ENCODE measurements around the gene NTSR1.

NTSR1 gene

DNA sequence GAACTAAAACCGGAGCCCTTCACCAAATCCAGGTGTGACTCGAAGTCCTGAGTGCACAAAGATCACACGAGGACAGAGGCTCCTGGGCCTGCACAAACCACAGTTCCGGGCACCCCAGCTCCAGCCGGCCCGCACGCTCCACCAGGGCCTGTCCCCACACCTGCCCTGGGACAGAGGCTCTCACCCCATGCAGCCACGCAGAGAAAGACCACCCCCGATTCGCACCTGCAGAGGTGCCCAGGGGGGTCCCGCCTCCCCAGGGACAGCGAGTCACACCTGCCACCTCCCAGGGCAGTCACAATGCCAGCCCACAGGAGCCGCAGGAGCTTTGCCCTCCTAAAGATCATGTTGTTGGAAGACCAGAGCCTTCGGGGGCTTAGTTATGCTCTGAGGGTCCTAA, 62.3 kb downstream of the NTSR1 start:
- Histone ChIP-seq H3K27me3 (ENCODE audit: insufficient read depth, poor library complexity, severe bottlenecking) (peaks cover 5% of the 10 kb centered on the region), H3K9me3 (ENCODE audit: severe bottlenecking) (no peaks in the 10 kb centered on the region), H3K4me3 (ENCODE audit: severe bottlenecking) (no peak overlapping the region), H3K4me1 (ENCODE audit: insufficient read depth, poor library complexity, severe bottlenecking) (peaks cover 34% of the 10 kb centered on the region), H3K36me3 (ENCODE audit: low read depth) (no peaks in the 10 kb centered on the region), H3K27ac (ENCODE audit: poor library complexity, severe bottlenecking) (no peak overlapping the region)
- TF ChIP-seq, protein P1, sequence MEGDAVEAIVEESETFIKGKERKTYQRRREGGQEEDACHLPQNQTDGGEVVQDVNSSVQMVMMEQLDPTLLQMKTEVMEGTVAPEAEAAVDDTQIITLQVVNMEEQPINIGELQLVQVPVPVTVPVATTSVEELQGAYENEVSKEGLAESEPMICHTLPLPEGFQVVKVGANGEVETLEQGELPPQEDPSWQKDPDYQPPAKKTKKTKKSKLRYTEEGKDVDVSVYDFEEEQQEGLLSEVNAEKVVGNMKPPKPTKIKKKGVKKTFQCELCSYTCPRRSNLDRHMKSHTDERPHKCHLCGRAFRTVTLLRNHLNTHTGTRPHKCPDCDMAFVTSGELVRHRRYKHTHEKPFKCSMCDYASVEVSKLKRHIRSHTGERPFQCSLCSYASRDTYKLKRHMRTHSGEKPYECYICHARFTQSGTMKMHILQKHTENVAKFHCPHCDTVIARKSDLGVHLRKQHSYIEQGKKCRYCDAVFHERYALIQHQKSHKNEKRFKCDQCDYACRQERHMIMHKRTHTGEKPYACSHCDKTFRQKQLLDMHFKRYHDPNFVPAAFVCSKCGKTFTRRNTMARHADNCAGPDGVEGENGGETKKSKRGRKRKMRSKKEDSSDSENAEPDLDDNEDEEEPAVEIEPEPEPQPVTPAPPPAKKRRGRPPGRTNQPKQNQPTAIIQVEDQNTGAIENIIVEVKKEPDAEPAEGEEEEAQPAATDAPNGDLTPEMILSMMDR (IDR thresholded peaks at IDR 0.05; ENCODE audit: poor library complexity, severe bottlenecking): no peak
- DNase-seq (ENCODE audit: low spot score): no peak
- ATAC-seq (ENCODE audit: low read depth): no peak

- H3K27me3 ChIP-seq (ENCODE audit: insufficient read depth, poor library complexity, severe bottlenecking): peaks cover 5% of the 10 kb centered on the region
- peaks cover 39% of the 10 kb centered on the region for H3K4me1 ChIP-seq (ENCODE audit: insufficient read depth, poor library complexity, severe bottlenecking)
- H3K36me3 ChIP-seq (ENCODE audit: low read depth): no peaks in the 10 kb centered on the region
- no peaks in the 10 kb centered on the region for H3K9me3 ChIP-seq (ENCODE audit: severe bottlenecking)
- no peak overlapping the region for H3K4me3 ChIP-seq (ENCODE audit: severe bottlenecking)
- TF ChIP-seq, protein P1 (IDR thresholded peaks at IDR 0.05; ENCODE audit: poor library complexity, severe bottlenecking): no peak
- H3K27ac ChIP-seq (ENCODE audit: poor library complexity, severe bottlenecking): no peak overlapping the region
- DNase-seq (ENCODE audit: low spot score) (no peak), ATAC-seq (ENCODE audit: low read depth) (no peak)
Measured at GRCh38 chr20:62771396-62772102, 62.9 kb downstream of the NTSR1 start.

DNA sequence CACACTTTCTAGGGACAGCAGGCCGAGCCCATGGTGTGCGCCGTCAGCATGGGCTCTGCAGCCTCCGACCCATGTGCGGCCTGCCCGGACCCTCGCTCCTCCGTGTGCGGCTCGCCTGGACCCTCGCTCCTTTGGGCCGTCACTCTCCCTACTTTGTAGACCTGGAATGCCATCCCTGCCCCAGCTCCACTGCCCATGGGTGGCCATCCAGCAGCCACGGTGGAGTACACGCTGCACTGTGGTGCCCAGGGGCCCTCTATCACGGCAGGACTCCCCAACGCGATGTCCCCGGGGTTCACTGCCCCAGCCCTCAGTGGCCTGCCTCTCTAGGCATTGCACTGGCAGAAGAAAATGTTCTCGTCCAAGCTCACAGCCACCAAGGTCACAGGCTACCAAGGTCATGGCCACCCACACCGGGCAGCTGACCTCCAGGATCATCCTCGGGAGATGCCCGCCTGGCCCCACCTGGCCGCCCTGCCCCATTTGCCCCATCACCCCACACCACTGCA, 63.5 kb downstream of the NTSR1 start:
- no peak for DNase-seq (ENCODE audit: low spot score)
- Histone ChIP-seq H3K36me3 (ENCODE audit: low read depth) (no peaks in the 10 kb centered on the region), H3K4me3 (ENCODE audit: severe bottlenecking) (no peak overlapping the region), H3K27ac (ENCODE audit: poor library complexity, severe bottlenecking) (peak overlapping the region; percentile 40), H3K9me3 (ENCODE audit: severe bottlenecking) (no peaks in the 10 kb centered on the region), H3K4me1 (ENCODE audit: insufficient read depth, poor library complexity, severe bottlenecking) (peaks cover 34% of the 10 kb centered on the region), H3K27me3 (ENCODE audit: insufficient read depth, poor library complexity, severe bottlenecking) (no peaks in the 10 kb centered on the region)
- ATAC-seq (ENCODE audit: low read depth): no peak
- TF ChIP-seq, protein P1 (IDR thresholded peaks at IDR 0.05; ENCODE audit: poor library complexity, severe bottlenecking): no peak

DNA sequence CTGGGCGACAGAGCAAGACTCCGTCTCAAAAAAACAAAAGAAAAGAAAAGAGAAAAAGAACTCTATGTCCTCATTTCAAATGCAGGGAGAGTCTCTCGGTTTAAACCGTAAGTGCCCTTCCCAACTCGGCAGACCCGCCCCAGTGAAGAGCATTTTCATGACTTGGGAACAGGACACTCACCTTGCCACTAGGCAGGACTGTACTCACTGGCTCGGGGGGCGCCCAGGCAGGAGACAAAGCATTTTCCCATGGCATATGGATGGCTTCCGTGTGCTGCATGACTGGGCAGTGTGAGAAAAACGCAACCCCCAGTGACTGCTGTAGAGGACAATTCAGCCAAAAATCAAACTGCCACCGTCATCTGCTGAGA, 64.0 kb downstream of the NTSR1 start:
- Histone ChIP-seq H3K27me3 (ENCODE audit: insufficient read depth, poor library complexity, severe bottlenecking) (no peaks in the 10 kb centered on the region), H3K27ac (ENCODE audit: poor library complexity, severe bottlenecking) (peak overlapping the region; percentile 40), H3K4me3 (ENCODE audit: severe bottlenecking) (no peak overlapping the region), H3K9me3 (ENCODE audit: severe bottlenecking) (no peaks in the 10 kb centered on the region), H3K4me1 (ENCODE audit: insufficient read depth, poor library complexity, severe bottlenecking) (peaks cover 34% of the 10 kb centered on the region), H3K36me3 (ENCODE audit: low read depth) (no peaks in the 10 kb centered on the region)
- DNase-seq (ENCODE audit: low spot score) (no peak), ATAC-seq (ENCODE audit: low read depth) (no peak)
- TF ChIP-seq, protein P1 (IDR thresholded peaks at IDR 0.05; ENCODE audit: poor library complexity, severe bottlenecking): no peak

Measured in RWPE2 (cell line).